ENCODE results near the gene NEURL1. TPM values are rescaled to one million over a fixed set of nuclear protein-coding genes. Genes with fewer than 3 reads are reported as not detected.

NEURL1 gene
- total RNA-seq, 2 donors from 2014 or later: 0.12 TPM; not detected in 1

DNA sequence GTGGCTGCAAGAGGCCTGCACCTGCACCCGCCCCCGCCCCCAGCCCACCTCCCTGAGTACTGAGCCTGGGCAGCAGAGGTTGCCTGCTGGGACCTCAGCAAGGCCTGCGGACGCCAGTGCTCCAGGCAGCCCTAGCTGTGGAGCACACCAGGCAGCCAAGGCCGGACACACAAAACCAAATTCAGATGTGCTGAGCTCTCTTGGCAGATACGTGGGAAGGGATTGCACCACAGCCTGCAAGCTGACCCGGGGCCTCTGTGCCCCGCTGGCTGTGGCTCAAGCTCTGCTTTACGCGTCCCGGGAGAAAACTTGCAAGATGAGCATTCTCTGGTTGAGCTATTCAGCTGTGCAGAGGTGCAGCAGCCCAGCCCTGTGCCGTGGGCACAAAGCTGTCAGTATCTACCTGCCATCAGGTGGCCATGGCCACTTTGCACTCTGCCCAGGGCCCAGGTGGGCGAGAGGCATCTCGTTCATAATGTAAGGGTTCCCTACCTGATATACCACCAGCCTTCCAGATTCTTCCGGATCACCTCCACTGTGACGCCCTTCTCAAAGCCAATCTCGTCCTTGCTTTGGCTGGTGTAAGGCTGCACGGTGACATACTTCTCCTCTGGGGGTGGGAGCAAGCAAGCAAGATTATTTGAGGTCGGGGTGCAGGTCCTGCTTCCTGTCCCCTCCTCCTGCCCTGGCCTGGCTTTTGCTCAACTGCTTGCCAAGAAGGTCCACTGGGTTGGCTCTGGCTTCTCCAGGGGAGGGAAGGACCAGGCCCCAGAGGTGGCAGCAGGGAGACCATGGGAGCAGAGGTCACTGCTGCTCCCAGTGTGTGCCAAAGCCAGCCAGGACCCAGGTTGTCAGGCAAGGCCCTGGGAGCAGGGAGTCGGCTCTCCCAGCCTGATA, 123.4 kb downstream of the NEURL1 start:
- Histone ChIP-seq H3K27ac (peak overlapping the region; percentile 18 to 25), H3K36me3 (peaks cover 19% of the 10 kb centered on the region)
- DNase-seq (ENCODE audit: low spot score): peak; percentile 84

DNA sequence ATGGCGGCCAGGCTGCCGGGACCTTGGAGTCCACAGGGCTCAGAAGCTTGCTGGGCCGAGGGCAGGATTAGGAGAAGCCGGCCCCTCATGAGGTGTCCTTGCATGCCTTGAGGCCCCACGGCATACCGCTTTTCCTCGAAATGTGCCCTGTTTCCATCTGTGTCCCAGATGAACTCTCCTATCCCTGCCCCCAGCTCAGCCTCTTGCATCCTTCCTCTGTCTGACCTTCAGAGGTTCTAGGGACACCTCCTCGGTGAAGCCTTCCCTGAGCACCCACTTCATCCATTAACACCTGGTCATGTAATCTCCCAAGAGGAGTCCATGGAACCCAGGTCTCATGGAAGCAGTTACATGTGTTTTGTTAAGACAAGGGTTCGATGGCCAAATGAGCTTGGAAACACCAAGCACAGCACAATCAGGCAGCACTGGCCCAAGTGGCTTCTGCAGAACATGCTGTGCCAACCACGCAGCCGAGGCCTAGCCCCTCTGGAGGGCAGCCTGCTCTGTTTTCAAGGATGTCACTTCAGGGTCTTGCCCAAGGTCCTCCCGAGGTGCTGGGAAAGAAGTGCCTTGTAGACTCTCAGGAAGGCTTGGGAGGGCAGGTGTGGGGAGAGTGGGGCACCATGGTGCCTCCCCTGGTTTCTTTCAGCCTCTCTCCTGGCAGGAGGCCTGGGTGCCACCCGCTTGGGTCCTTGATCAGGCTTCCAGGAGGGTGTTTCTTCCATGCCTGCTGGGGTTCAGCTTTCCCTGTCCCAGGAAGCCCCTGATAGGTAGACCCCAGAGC, 124.3 kb downstream of the NEURL1 start:
- Histone ChIP-seq H3K27ac (peak overlapping the region; percentile 51 to 57), H3K36me3 (peaks cover 14% of the 10 kb centered on the region), H3K4me3 (no peak overlapping the region), H3K27me3 (no peaks in the 10 kb centered on the region), H3K9me3 (no peaks in the 10 kb centered on the region), H3K4me1 (peaks cover 0 to 80% of the 10 kb centered on the region in 2 donors)
- TF ChIP-seq, protein P1, sequence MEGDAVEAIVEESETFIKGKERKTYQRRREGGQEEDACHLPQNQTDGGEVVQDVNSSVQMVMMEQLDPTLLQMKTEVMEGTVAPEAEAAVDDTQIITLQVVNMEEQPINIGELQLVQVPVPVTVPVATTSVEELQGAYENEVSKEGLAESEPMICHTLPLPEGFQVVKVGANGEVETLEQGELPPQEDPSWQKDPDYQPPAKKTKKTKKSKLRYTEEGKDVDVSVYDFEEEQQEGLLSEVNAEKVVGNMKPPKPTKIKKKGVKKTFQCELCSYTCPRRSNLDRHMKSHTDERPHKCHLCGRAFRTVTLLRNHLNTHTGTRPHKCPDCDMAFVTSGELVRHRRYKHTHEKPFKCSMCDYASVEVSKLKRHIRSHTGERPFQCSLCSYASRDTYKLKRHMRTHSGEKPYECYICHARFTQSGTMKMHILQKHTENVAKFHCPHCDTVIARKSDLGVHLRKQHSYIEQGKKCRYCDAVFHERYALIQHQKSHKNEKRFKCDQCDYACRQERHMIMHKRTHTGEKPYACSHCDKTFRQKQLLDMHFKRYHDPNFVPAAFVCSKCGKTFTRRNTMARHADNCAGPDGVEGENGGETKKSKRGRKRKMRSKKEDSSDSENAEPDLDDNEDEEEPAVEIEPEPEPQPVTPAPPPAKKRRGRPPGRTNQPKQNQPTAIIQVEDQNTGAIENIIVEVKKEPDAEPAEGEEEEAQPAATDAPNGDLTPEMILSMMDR (IDR thresholded peaks at IDR 0.05): no peak
- DNase-seq (ENCODE audit: low spot score): no peak

More for the DNA sequence above, 123.4 kb downstream of the NEURL1 start:
- TF ChIP-seq, protein P1 (IDR thresholded peaks at IDR 0.05): no peak
- Histone ChIP-seq H3K9me3 (no peaks in the 10 kb centered on the region), H3K27me3 (no peaks in the 10 kb centered on the region), H3K4me1 (peaks cover 0 to 79% of the 10 kb centered on the region in 2 donors), H3K4me3 (no peak overlapping the region)

DNA sequence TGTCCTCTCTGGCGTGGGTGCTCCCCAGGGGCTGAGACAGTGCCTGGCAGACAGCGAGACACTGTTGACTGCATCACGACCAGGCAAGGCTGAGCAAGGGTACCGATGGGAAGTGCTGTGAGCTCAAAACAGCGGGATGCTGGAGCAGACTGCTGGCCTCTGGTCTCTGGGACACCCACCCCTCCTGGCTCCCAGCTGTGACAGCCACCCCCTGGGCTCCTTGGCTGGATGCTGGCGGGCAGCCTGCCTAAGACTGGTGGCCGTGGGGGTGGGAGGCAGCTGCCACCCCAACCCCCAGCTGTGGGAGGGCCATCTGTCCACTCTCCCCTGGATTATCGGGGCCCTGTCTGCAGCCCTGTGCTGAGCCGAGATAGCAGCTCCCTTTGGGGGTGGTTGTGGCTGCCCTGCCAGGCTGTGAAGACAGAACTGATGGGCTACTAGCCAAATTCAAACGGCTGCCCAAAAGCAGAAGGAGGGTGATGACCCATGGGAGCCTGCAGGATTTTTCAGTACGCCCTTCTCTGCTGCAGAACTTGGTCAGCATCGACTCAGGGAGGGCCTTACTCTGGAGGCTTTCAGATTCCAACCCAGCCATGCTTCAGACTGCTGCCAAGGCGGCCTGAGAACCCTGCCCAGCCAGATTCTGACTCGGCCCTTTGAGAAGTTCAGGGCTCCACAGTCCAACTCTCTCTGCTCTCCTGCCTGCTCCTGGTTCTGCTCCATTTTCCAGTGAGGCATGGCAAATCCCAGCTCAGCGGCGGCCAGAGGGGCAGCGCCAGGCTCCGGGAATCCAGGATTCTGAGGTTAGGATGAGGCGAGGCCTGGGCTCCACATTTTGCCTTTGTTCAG, 125.3 kb downstream of the NEURL1 start:
- Histone ChIP-seq H3K4me3 (no peak overlapping the region), H3K36me3 (peaks cover 14% of the 10 kb centered on the region), H3K9me3 (no peaks in the 10 kb centered on the region), H3K27me3 (no peaks in the 10 kb centered on the region), H3K4me1 (peaks cover 0 to 80% of the 10 kb centered on the region in 2 donors), H3K27ac (peak overlapping the region; percentile 51 to 57)
- peak; percentile 85 for DNase-seq (ENCODE audit: low spot score)
- TF ChIP-seq, protein P1 (IDR thresholded peaks at IDR 0.05): no peak

DNA sequence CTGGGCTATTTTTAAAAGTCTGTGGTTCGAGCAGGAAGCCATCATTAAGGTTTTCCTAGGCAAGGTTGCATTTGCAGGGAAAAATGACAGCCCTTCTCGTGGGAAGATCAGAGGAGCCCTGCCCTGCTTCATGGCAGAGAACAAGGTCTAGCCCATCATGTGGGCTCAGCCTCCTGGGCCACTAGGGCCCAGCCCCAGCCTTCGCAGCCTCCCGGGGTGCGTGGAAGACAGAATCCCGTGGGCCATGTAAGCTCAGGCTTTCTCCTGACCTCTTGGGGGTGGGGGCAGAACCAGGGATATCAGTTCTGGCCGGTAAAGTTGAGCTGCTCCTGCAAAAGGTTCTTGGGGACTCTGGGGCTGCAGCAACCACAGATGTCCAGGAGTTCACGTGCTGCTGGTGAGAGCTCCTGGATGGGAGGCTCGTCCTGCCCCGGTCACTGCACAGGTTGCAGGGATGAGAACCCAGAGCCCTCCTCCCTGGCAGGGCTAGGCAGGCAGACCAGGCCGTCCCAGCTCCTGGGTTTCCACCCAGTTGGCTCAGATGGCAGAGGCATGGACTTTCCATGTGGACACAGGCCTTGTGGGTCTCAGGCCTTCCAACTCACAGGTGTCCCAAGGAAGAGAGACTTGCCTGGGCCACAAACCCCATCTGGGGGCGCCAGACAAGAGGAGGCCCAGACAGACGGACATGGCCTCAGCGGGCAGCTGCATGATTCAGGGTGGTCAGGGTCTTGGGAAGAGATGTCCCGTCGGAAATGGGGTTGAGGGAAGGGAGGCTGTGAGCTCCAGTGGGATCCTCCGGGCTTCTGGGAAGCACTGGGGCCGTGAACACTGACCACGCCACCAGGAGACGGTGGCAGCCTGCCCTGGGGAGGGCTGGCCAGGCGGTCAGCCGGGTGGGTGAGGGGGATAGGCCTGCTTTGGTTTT, 126.2 kb downstream of the NEURL1 start:
- no peaks in the 10 kb centered on the region for H3K9me3 ChIP-seq
- peaks cover 13% of the 10 kb centered on the region for H3K36me3 ChIP-seq
- TF ChIP-seq, protein P1 (IDR thresholded peaks at IDR 0.05): no peak
- H3K27me3 ChIP-seq: no peaks in the 10 kb centered on the region
- H3K4me3 ChIP-seq: no peak overlapping the region
- H3K27ac ChIP-seq: peak overlapping the region; percentile 51 to 57
- peaks cover 0 to 76% of the 10 kb centered on the region in 2 donors for H3K4me1 ChIP-seq
- no peak for DNase-seq (ENCODE audit: low spot score)

Measured in right atrium auricular region (tissue), 2 donors.